HCT116 (cell line): ENCODE results near the gene MEIS1. TPM values are rescaled to one million over a fixed set of nuclear protein-coding genes. Genes with fewer than 3 reads are reported as not detected.

ENCODE experiments used
- ATAC-seq: fragments of 200-7000 bp; cut with Tn5 transposase; 2 replicates; pipeline ENCODE4 v1.9.1; 2020; ENCODE audit warnings: mild to moderate bottlenecking, moderate library complexity
- BruUV-seq: library from RNA; stranded (reverse); fragments of 400-500 nt; replicated peaks from 2 replicates; lab custom pipeline; 2021; lab: Mats Ljungman, UMichigan
- CTCF ChIA-PET: fragments of 300-600 bp; sonication (Branson Sonifier 250); formaldehyde crosslinking; loops from one replicate; lab custom pipeline; 2021; ENCODE audit warnings: antibody characterized with exemption; lab: Charles Lee
- POLR2A ChIA-PET: fragments of 300-600, 350-600 bp; sonication (Branson Sonifier 250); formaldehyde crosslinking; loops from one replicate; lab custom pipeline; 2021; ENCODE audit warnings: antibody characterized with exemption; lab: Charles Lee
- RAD21 ChIA-PET, 2 experiments: fragments of 300-600 bp; sonication (Branson Sonifier 250); formaldehyde crosslinking; loops; one replicate each; lab custom pipeline; 2023; ENCODE audit warnings: low total read pairs in 2 of 2; ENCODE audit not compliant: uncharacterized antibody in 2 of 2, unreplicated experiment in 2 of 2, low non-redundant PET in 1 of 2; lab: Charles Lee
- DNase-seq: peaks from one replicate; pipeline ENCODE4 v3.0.0-alpha.2; 2010; ENCODE audit warnings: low read depth, low spot score
- H2AFZ ChIP-seq: fragments of 200-600 bp; shearing (Covaris generic), sonication (generic); 2 replicates; pipeline ENCODE4 v1.6.1; 2017; ENCODE audit warnings: low read depth, mixed run types, mixed read lengths, antibody characterized with exemption, low read length; ENCODE audit not compliant: poor library complexity, severe bottlenecking
- H3K27ac ChIP-seq: 2 replicates; pipeline ENCODE4 v1.5.1; 2012; ENCODE audit warnings: low read depth, low read length
- H3K27me3 ChIP-seq: fragments of 200-600 bp; sonication (generic); 2 replicates; pipeline ENCODE4 v1.6.1; 2016; ENCODE audit warnings: mixed run types, low read length, mixed read lengths; ENCODE audit not compliant: insufficient read depth
- H3K36me3 ChIP-seq, 2 experiments: fragments of 200-500 bp in 1 of 2; fragments of 200-600 bp in 1 of 2; sonication (Bioruptor generic) in 1 of 2; sonication (generic) in 1 of 2; 2 replicates each; pipeline versions ENCODE4 v1.5.1 to v1.6.1; 2014 to 2016; ENCODE audit warnings: low read length in 2 of 2, inconsistent platforms in 1 of 2, mixed read lengths in 1 of 2, mixed run types in 1 of 2; ENCODE audit not compliant: insufficient read depth in 2 of 2, control insufficient read depth in 1 of 2
- H3K4me1 ChIP-seq, 2 experiments: fragments of 200-600 bp in 1 of 2; sonication (generic) in 1 of 2; 2 replicates each; pipeline versions ENCODE4 v1.5.1 to v1.6.1; 2012 to 2017; ENCODE audit warnings: low read length in 2 of 2, inconsistent platforms in 1 of 2, mild to moderate bottlenecking in 1 of 2, mixed read lengths in 1 of 2, mixed run types in 1 of 2, moderate library complexity in 1 of 2; ENCODE audit not compliant: insufficient read depth in 2 of 2, control insufficient read depth in 1 of 2
- H3K4me2 ChIP-seq: fragments of 200-600 bp; sonication (generic); 2 replicates; pipeline ENCODE4 v1.6.1; 2017; ENCODE audit warnings: mixed run types, low read length, mixed read lengths
- H3K4me3 ChIP-seq, 2 experiments: fragments of 200-600 bp in 1 of 2; sonication (generic) in 1 of 2; replicated peaks in 1 of 2; 2 replicates each; pipeline ENCODE4 v1.5.1; 2011 to 2016; ENCODE audit warnings: low read length in 2 of 2, control low read depth in 1 of 2, low read depth in 1 of 2, mild to moderate bottlenecking in 1 of 2, mixed read lengths in 1 of 2, mixed run types in 1 of 2
- H3K79me2 ChIP-seq: fragments of 200-600 bp; sonication (generic); 2 replicates; pipeline ENCODE4 v1.6.1; 2017; ENCODE audit warnings: mild to moderate bottlenecking, mixed run types, low read length, moderate library complexity, mixed read lengths; ENCODE audit not compliant: insufficient read depth
- H3K9ac ChIP-seq: fragments of 200-600 bp; sonication (generic); 2 replicates; pipeline ENCODE4 v1.6.1; 2016; ENCODE audit warnings: low read length, mixed read lengths
- H3K9me2 ChIP-seq: fragments of 200-600 bp; sonication (generic), shearing (Covaris generic); 2 replicates; pipeline ENCODE4 v1.6.1; 2017; ENCODE audit warnings: mixed run types, mild to moderate bottlenecking, moderate library complexity; ENCODE audit not compliant: insufficient read depth
- H3K9me3 ChIP-seq, 2 experiments: fragments of 200-500 bp in 1 of 2; fragments of 200-600 bp in 1 of 2; sonication (Bioruptor generic) in 1 of 2; sonication (generic) in 1 of 2; 2 replicates each; pipeline ENCODE4 v1.6.1; 2014 to 2017; ENCODE audit warnings: low read length in 2 of 2, mixed read lengths in 2 of 2, inconsistent platforms in 1 of 2, low read depth in 1 of 2, mild to moderate bottlenecking in 1 of 2, mixed run types in 1 of 2, moderate library complexity in 1 of 2; ENCODE audit not compliant: control insufficient read depth in 1 of 2, insufficient read depth in 1 of 2
- H4K20me1 ChIP-seq: fragments of 200-600 bp; sonication (generic), shearing (Covaris generic); 2 replicates; pipeline ENCODE4 v1.6.1; 2017; ENCODE audit warnings: mixed run types, mild to moderate bottlenecking, moderate library complexity; ENCODE audit not compliant: insufficient read depth
- CBX3 ChIP-seq: IDR thresholded peaks from 2 replicates; pipeline ENCODE4 v1.6.1; 2012; ENCODE audit warnings: low read depth
- EZH2 ChIP-seq: fragments of 200-600 bp; sonication (generic); IDR thresholded peaks from 2 replicates; pipeline ENCODE4 v1.6.1; 2017; ENCODE audit warnings: antibody characterized with exemption, mixed run types
- FOSL1 ChIP-seq: IDR thresholded peaks from 2 replicates; pipeline ENCODE4 v1.6.1; 2012; ENCODE audit warnings: low read depth
- JUND ChIP-seq: IDR thresholded peaks from 2 replicates; pipeline ENCODE4 v1.6.1; 2012
- POLR2A ChIP-seq: IDR thresholded peaks from 2 replicates; pipeline ENCODE4 v1.7.0; 2011; ENCODE audit warnings: borderline replicate concordance; ENCODE audit not compliant: insufficient read depth, insufficient read length; ENCODE audit errors: extremely low read depth
- SP1 ChIP-seq: IDR thresholded peaks from 2 replicates; pipeline ENCODE4 v1.6.1; 2012; ENCODE audit warnings: low read depth
- YY1 ChIP-seq: IDR thresholded peaks from 2 replicates; pipeline ENCODE4 v1.6.1; 2011; ENCODE audit warnings: low read length, low read depth, moderate library complexity, mild to moderate bottlenecking; ENCODE audit not compliant: insufficient replicate concordance; ENCODE audit errors: extremely low read depth
- ZNF274 ChIP-seq: fragments of 200-500 bp; sonication (Bioruptor generic); IDR thresholded peaks from 2 replicates; pipeline ENCODE4 v1.6.1; 2014; ENCODE audit warnings: mild to moderate bottlenecking, low read depth, low read length, inconsistent platforms
- intact Hi-C: fragments of 100-400 bp; cut with micrococcal nuclease; formaldehyde crosslinking; loops from 2 replicates; pipeline ENCODE4 v1.10.0; 2022
- total RNA-seq: library from RNA; stranded (reverse); gene quantifications from one replicate; pipeline ENCODE4 v1.2.1, GENCODE V29; 2021; ENCODE audit not compliant: unreplicated experiment
- TF ChIP-seq, protein P1 (sequence below): IDR thresholded peaks from 2 replicates; pipeline ENCODE4 v1.6.1; 2012
- TF ChIP-seq, protein P2 (sequence below), 3 experiments: fragments of 200-600 bp in 1 of 3; sonication (generic) in 1 of 3; IDR thresholded peaks in 2 of 3; conservative IDR thresholded peaks in 1 of 3; 2 replicates each; pipeline ENCODE4 v1.5.1; 2012 to 2017; ENCODE audit warnings: low read depth in 2 of 3, low read length in 2 of 3, antibody characterized with exemption in 1 of 3, borderline replicate concordance in 1 of 3, control low read depth in 1 of 3, mild to moderate bottlenecking in 1 of 3, mixed read lengths in 1 of 3, mixed run types in 1 of 3, moderate library complexity in 1 of 3; ENCODE audit not compliant: insufficient read depth in 1 of 3

Gene MEIS1
- total RNA-seq, 1 experiment from 2014 or later = 0.32 TPM

DNA sequence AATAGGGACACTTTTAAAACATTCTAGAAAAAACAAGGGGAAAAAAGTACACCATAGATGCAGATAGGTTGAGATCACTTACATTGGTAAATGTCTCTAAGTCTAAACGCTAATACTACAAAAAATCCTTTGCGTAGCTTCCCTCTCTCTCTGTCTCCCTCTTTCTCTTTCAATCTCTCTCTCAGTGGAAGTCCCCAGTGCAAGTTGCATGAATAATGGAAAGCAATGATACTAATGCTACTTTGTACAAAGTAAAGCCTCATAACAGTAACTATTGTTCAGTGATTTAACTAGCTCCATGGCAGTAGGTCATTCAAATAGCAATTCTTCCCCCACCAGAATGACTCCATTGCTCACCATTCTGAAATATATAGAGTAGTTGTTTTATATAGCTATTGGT is 12.8 kb downstream of the MEIS1 start (continued):
- TF ChIP-seq EZH2 = no peak
- no peak for TF ChIP-seq JUND
- no peak for TF ChIP-seq FOSL1
- TF ChIP-seq, protein P1, sequence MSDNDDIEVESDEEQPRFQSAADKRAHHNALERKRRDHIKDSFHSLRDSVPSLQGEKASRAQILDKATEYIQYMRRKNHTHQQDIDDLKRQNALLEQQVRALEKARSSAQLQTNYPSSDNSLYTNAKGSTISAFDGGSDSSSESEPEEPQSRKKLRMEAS = no peak
- TF ChIP-seq, protein P2, sequence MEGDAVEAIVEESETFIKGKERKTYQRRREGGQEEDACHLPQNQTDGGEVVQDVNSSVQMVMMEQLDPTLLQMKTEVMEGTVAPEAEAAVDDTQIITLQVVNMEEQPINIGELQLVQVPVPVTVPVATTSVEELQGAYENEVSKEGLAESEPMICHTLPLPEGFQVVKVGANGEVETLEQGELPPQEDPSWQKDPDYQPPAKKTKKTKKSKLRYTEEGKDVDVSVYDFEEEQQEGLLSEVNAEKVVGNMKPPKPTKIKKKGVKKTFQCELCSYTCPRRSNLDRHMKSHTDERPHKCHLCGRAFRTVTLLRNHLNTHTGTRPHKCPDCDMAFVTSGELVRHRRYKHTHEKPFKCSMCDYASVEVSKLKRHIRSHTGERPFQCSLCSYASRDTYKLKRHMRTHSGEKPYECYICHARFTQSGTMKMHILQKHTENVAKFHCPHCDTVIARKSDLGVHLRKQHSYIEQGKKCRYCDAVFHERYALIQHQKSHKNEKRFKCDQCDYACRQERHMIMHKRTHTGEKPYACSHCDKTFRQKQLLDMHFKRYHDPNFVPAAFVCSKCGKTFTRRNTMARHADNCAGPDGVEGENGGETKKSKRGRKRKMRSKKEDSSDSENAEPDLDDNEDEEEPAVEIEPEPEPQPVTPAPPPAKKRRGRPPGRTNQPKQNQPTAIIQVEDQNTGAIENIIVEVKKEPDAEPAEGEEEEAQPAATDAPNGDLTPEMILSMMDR (IDR thresholded peaks at IDR 0.05 in 2 of 3, conservative IDR thresholded peaks at IDR 0.05 in 1 of 3; ENCODE audit: borderline replicate concordance in 1 of 3, insufficient read depth in 1 of 3, low read depth in 2 of 3, low read length in 2 of 3) = no peak
- no peak for TF ChIP-seq CBX3
- TF ChIP-seq YY1 = no peak

DNA sequence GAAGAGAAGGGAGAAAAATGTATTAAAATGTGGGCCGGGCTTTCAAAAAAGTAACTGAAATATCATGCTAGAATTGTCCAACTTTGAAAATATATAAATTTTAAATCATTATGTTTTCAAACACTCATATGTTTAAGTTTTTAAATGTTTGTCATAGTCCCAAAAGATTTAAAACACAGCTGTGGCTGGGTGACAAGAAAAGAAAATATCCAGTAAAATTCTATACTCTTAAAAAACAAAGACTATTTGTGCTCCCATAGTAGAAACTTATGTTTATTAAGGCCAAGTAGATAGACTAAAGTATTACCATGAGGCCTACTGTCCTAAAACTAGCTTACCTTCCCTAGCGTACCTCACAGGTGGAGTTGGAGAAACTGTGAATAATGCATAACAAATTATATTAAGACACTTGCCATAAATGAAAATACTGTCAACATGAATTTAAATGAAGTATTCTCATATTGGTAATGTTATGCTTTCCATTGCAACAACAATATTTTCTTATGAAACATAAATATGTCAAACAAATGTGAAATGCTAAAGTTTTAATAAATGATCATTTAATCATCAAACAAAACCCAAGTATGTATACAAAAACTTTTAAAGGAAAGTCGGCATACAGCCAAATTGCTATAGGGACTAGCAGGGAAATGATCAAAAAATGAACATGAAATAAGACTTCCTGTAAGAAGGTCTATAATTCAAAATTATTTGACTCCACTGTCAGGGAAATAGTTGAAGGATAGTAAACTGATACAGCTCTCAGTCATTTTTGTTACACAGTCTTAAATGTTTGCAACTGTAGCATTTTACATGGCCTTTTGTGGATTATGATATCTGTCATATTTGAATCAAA is 13.4 kb downstream of the MEIS1 start:
- no peak for ATAC-seq
- intact Hi-C loops = no loop called here
- ChIA-PET POLR2A (no interaction called here), RAD21 (no interaction called here), CTCF (no interaction called here)
- DNase-seq = no peak
- no peak overlapping the region for H2AFZ ChIP-seq
- no peaks in the 10 kb centered on the region; the same call in 1 of the 2 replicates for H4K20me1 ChIP-seq
- TF ChIP-seq YY1 = no peak
- no peak for TF ChIP-seq FOSL1
- no peak for TF ChIP-seq SP1
- TF ChIP-seq, protein P1 = no peak
- TF ChIP-seq POLR2A = no peak
- TF ChIP-seq JUND = no peak
- no peak for TF ChIP-seq ZNF274
- no peak overlapping the region for H3K4me3 ChIP-seq
- H3K4me1 ChIP-seq = no peaks in the 10 kb centered on the region
- H3K9me3 ChIP-seq = no peaks in the 10 kb centered on the region
- no TSS peak for BruUV-seq
- H3K9ac ChIP-seq = no peak overlapping the region
- H3K9me2 ChIP-seq = no peaks in the 10 kb centered on the region
- no peak overlapping the region for H3K4me2 ChIP-seq
- H3K27me3 ChIP-seq = peaks cover 4% of the 10 kb centered on the region; the same call in 1 of the 2 replicates
- no peaks in the 10 kb centered on the region for H3K79me2 ChIP-seq
- no peaks in the 10 kb centered on the region for H3K36me3 ChIP-seq
- H3K27ac ChIP-seq = no peak overlapping the region
